HEK293 (cell line): Measurements from ENCODE around the gene FRMD8.

Experiments used
- CTCF ChIA-PET: fragments of 350-600 bp; formaldehyde crosslinking; extraction: SDS; loops from one replicate; lab custom pipeline; 2021; ENCODE audit warnings: antibody characterized with exemption; lab: Yijun Ruan, JAX
- POLR2A ChIA-PET: fragments of 300-600 bp; formaldehyde crosslinking; extraction: SDS; loops from one replicate; lab custom pipeline; 2020; ENCODE audit warnings: antibody characterized with exemption, inconsistent platforms; lab: Yijun Ruan, JAX
- H3K27ac ChIP-seq: fragments of 200-500 bp; sonication (Bioruptor generic); 2 replicates; pipeline ENCODE4 v1.5.1; 2014; ENCODE audit warnings: low read depth, low read length, control low read depth, inconsistent platforms; ENCODE audit errors: extremely low read depth
- H3K36me3 ChIP-seq, 2 experiments: fragments of 200-500 bp in 1 of 2; sonication (Bioruptor generic) in 1 of 2; 1 replicate in 1 of 2; 2 replicates in 1 of 2; pipeline ENCODE4 v1.5.1; 2014 to 2017; ENCODE audit warnings: inconsistent platforms in 2 of 2, low read length in 2 of 2; ENCODE audit not compliant: control insufficient read depth in 2 of 2, insufficient read depth in 1 of 2
- H3K4me1 ChIP-seq: fragments of 200-500 bp; sonication (Bioruptor generic); 2 replicates; pipeline ENCODE4 v1.5.1; 2014; ENCODE audit warnings: mild to moderate bottlenecking, low read length, inconsistent platforms; ENCODE audit not compliant: control insufficient read depth, insufficient read depth
- H3K4me3 ChIP-seq: 2 replicates; pipeline ENCODE4 v1.5.1; 2011; ENCODE audit warnings: low read depth, mild to moderate bottlenecking, control low read depth, low read length, moderate library complexity
- H3K9me3 ChIP-seq: fragments of 200-500 bp; sonication (Bioruptor generic); 2 replicates; pipeline ENCODE4 v1.5.1; 2014; ENCODE audit warnings: low read depth, low read length, inconsistent platforms; ENCODE audit not compliant: control insufficient read depth, insufficient read depth
- GLIS2 ChIP-seq: fragments of 450-650 bp; formaldehyde crosslinking; IDR thresholded peaks from 2 replicates; pipeline ENCODE4 v1.5.1; 2016; ENCODE audit warnings: missing biosample characterization, missing genetic modification characterization
- HOXA7 ChIP-seq: sonication (generic); formaldehyde crosslinking; IDR thresholded peaks from 2 replicates; pipeline ENCODE4 v1.8.1; 2022; ENCODE audit warnings: missing genetic modification reagents, borderline replicate concordance
- KLF16 ChIP-seq: fragments of 450-650 bp; formaldehyde crosslinking; IDR thresholded peaks from 2 replicates; pipeline ENCODE4 v1.5.1; 2017; ENCODE audit warnings: missing biosample characterization, missing genetic modification characterization
- KLF8 ChIP-seq: fragments of 450-650 bp; formaldehyde crosslinking; IDR thresholded peaks from 2 replicates; pipeline ENCODE4 v1.5.1; 2016; ENCODE audit warnings: missing biosample characterization, missing genetic modification characterization
- PRDM2 ChIP-seq: fragments of 450-650 bp; formaldehyde crosslinking; IDR thresholded peaks from 2 replicates; pipeline ENCODE4 v1.5.1; 2016; ENCODE audit warnings: missing biosample characterization, missing genetic modification characterization, borderline replicate concordance
- SCRT1 ChIP-seq: fragments of 450-650 bp; formaldehyde crosslinking; IDR thresholded peaks from 2 replicates; pipeline ENCODE4 v1.5.1; 2016; ENCODE audit warnings: missing biosample characterization, missing genetic modification characterization, borderline replicate concordance
- SCRT2 ChIP-seq: fragments of 450-650 bp; formaldehyde crosslinking; IDR thresholded peaks from 2 replicates; pipeline ENCODE4 v1.5.1; 2016; ENCODE audit warnings: missing biosample characterization, missing genetic modification characterization
- ZBTB49 ChIP-seq: fragments of 450-650 bp; formaldehyde crosslinking; IDR thresholded peaks from 2 replicates; pipeline ENCODE4 v1.5.1; 2016; ENCODE audit warnings: missing biosample characterization, missing genetic modification characterization, low read depth
- ZEB2 ChIP-seq: fragments of 450-650 bp; formaldehyde crosslinking; IDR thresholded peaks from 2 replicates; pipeline ENCODE4 v1.5.1; 2016; ENCODE audit warnings: missing biosample characterization, missing genetic modification characterization
- ZNF133 ChIP-seq: fragments of 450-650 bp; formaldehyde crosslinking; IDR thresholded peaks from 2 replicates; pipeline ENCODE4 v1.5.1; 2016; ENCODE audit warnings: missing biosample characterization, missing genetic modification characterization
- ZNF169 ChIP-seq: fragments of 450-650 bp; formaldehyde crosslinking; IDR thresholded peaks from 2 replicates; pipeline ENCODE4 v1.5.1; 2016; ENCODE audit warnings: missing biosample characterization, missing genetic modification characterization
- ZNF280C ChIP-seq: fragments of 450-650 bp; formaldehyde crosslinking; IDR thresholded peaks from 2 replicates; pipeline ENCODE4 v1.5.1; 2016; ENCODE audit warnings: missing biosample characterization, missing genetic modification characterization
- ZNF391 ChIP-seq: fragments of 450-650 bp; formaldehyde crosslinking; IDR thresholded peaks from 2 replicates; pipeline ENCODE4 v1.5.1; 2016; ENCODE audit warnings: low read depth, missing biosample characterization, missing genetic modification characterization, borderline replicate concordance
- ZNF558 ChIP-seq: fragments of 450-650 bp; formaldehyde crosslinking; IDR thresholded peaks from 2 replicates; pipeline ENCODE4 v1.5.1; 2016; ENCODE audit warnings: missing biosample characterization, missing genetic modification characterization
- ZNF664 ChIP-seq: fragments of 450-650 bp; formaldehyde crosslinking; IDR thresholded peaks from 2 replicates; pipeline ENCODE4 v1.5.1; 2016; ENCODE audit warnings: missing biosample characterization, missing genetic modification characterization
- ZNF843 ChIP-seq: fragments of 450-650 bp; formaldehyde crosslinking; IDR thresholded peaks from 2 replicates; pipeline ENCODE4 v1.5.1; 2016; ENCODE audit warnings: missing biosample characterization, missing genetic modification characterization
- ZSCAN16 ChIP-seq: fragments of 450-650 bp; formaldehyde crosslinking; IDR thresholded peaks from 2 replicates; pipeline ENCODE4 v1.5.1; 2016; ENCODE audit warnings: missing biosample characterization, missing genetic modification characterization
- TF ChIP-seq, protein P1 (sequence below): fragments of 450-650 bp; formaldehyde crosslinking; IDR thresholded peaks from 2 replicates; pipeline ENCODE4 v1.5.1; 2016; ENCODE audit warnings: missing biosample characterization, missing genetic modification characterization, low read depth
- TF ChIP-seq, protein P2 (sequence below): fragments of 450-650 bp; IDR thresholded peaks from 2 replicates; pipeline ENCODE4 v1.5.1; 2018; ENCODE audit warnings: missing biosample characterization, mild to moderate bottlenecking, missing genetic modification characterization

FRMD8 gene

DNA sequence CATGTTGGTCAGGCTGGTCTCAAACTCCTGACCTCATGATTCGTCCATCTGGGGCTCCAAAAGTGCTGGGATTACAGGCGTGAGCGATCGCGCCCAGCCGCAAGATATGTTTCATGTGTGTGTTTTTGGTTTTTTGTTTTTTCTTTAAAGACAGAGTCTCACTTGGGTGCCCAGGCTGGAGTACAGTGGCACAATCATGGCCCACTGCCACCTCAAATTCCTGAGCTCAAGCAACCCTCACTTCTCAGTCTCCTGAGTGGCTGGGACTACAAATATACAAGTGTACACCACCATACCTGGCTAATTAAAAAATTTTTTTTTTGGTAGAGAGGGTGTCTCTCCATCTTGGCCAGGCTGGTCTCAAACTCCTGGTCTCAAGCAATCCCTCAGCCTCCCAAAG, 23.5 kb upstream of the FRMD8 start:
- no peak for TF ChIP-seq ZNF280C (tag by site-specific recombination)
- no peak for TF ChIP-seq ZNF664
- no peak for TF ChIP-seq ZNF133 (tag by site-specific recombination)
- TF ChIP-seq KLF8 (tag by site-specific recombination), result no peak
- TF ChIP-seq PRDM2, result no peak
- TF ChIP-seq ZNF391 (tag by site-specific recombination), result no peak
- no peak for TF ChIP-seq ZEB2 (tag by site-specific recombination)
- no peak for TF ChIP-seq ZNF169 (tag by site-specific recombination)
- no peak for TF ChIP-seq ZSCAN16 (tag by site-specific recombination)
- no peak for TF ChIP-seq ZNF843
- TF ChIP-seq SCRT2 (tag by site-specific recombination), result no peak
- no peak for TF ChIP-seq HOXA7 (CRISPR knock-in tag)
- no peak for TF ChIP-seq ZBTB49 (tag by site-specific recombination)
- no peak for TF ChIP-seq KLF16 (tag by site-specific recombination)
- TF ChIP-seq GLIS2 (tag by site-specific recombination), result no peak
- TF ChIP-seq ZNF558 (tag by site-specific recombination), result no peak
- TF ChIP-seq, protein P1, sequence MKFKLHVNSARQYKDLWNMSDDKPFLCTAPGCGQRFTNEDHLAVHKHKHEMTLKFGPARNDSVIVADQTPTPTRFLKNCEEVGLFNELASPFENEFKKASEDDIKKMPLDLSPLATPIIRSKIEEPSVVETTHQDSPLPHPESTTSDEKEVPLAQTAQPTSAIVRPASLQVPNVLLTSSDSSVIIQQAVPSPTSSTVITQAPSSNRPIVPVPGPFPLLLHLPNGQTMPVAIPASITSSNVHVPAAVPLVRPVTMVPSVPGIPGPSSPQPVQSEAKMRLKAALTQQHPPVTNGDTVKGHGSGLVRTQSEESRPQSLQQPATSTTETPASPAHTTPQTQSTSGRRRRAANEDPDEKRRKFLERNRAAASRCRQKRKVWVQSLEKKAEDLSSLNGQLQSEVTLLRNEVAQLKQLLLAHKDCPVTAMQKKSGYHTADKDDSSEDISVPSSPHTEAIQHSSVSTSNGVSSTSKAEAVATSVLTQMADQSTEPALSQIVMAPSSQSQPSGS (tag by site-specific recombination), result no peak
- TF ChIP-seq, protein P2, sequence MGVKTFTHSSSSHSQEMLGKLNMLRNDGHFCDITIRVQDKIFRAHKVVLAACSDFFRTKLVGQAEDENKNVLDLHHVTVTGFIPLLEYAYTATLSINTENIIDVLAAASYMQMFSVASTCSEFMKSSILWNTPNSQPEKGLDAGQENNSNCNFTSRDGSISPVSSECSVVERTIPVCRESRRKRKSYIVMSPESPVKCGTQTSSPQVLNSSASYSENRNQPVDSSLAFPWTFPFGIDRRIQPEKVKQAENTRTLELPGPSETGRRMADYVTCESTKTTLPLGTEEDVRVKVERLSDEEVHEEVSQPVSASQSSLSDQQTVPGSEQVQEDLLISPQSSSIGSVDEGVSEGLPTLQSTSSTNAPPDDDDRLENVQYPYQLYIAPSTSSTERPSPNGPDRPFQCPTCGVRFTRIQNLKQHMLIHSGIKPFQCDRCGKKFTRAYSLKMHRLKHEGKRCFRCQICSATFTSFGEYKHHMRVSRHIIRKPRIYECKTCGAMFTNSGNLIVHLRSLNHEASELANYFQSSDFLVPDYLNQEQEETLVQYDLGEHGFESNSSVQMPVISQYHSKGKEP (tag by site-specific recombination), result no peak
- TF ChIP-seq SCRT1, result no peak
- H3K9me3 ChIP-seq, result no peaks in the 10 kb centered on the region
- no peaks in the 10 kb centered on the region for H3K36me3 ChIP-seq
- H3K4me3 ChIP-seq, result no peak overlapping the region
- ChIA-PET CTCF (interaction anchor here (1.2 to 2.0 kb wide), 2 partner anchors 10 to 106 kb away, joined by 3 to 4 read pairs; no protein-coding TSS in a partner anchor), POLR2A (interaction anchor here (0.6 to 1.9 kb wide), 3 partner anchors 60 to 87 kb away, joined by 3 to 9 read pairs (median 4); partner anchors contain the start of gene NEAT1)
- H3K4me1 ChIP-seq, result no peaks in the 10 kb centered on the region
- no peak overlapping the region for H3K27ac ChIP-seq
